ENCODE results near the gene HPCAL1. TPM values are rescaled to one million over a fixed set of nuclear protein-coding genes. Genes with fewer than 3 reads are reported as not detected.

Gene HPCAL1
- total and polyA plus RNA-seq, 10 of the 15 experiments (the other 5 are each of a cell fraction or from before 2014, with no cell fraction given) = 0.40 to 12.8 (median 7.9) TPM

DNA sequence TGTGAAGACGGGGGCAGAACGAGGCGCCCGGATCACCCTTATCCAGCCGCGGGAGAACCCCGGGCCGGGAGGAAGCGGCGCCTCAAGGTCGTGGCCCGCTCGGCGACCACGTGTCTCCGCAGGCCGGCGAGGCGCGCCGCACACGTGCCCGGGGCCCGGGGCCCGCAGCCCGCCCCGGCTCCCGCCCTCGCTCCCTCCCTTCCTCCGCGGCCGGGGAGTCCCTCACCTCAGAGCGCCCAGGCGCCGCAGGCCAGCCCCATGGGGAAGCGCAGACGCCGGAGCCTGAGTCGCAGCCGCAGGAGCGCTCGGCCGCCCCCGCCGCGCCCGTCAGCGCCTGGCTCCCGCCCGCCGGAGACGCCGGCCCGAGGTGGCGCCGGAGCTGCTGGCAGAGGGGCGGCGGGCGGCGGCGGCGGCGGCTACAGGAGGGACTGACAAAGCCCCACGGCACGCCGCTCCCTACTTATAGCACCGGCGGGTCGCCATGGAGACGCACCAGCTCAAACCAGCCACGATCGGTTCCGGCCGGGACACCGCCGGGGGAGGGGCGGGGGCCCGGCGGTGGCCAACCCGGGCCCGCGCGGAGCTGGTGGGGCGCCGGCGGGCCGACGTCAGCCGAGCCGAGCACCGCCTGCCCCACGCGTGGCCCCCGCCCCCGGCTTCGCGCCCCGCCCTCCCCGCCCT, 145.3 kb downstream of the HPCAL1 start, which contains the start of gene ODC1:
Gene ODC1 (minus strand): TSS at position 433 of the 681 bp plus-strand sequence. CDS start 3,295 bp downstream, outside the sequence.
- FAIRE-seq = no peak
- CTCF ChIA-PET = interaction anchor here (0.6 to 8.7 kb wide), 6 partner anchors 13 to 324 kb away, joined by 3 to 88 read pairs (median 14); no protein-coding TSS in a partner anchor
- H3K79me2 ChIP-seq (ENCODE audit: control insufficient read depth, insufficient read depth, low read length) = peaks cover 55% of the 10 kb centered on the region
- TF ChIP-seq, protein P1, sequence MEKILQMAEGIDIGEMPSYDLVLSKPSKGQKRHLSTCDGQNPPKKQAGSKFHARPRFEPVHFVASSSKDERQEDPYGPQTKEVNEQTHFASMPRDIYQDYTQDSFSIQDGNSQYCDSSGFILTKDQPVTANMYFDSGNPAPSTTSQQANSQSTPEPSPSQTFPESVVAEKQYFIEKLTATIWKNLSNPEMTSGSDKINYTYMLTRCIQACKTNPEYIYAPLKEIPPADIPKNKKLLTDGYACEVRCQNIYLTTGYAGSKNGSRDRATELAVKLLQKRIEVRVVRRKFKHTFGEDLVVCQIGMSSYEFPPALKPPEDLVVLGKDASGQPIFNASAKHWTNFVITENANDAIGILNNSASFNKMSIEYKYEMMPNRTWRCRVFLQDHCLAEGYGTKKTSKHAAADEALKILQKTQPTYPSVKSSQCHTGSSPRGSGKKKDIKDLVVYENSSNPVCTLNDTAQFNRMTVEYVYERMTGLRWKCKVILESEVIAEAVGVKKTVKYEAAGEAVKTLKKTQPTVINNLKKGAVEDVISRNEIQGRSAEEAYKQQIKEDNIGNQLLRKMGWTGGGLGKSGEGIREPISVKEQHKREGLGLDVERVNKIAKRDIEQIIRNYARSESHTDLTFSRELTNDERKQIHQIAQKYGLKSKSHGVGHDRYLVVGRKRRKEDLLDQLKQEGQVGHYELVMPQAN (conservative IDR thresholded peaks at IDR 0.05) = peak; percentile 97
- TF ChIP-seq SPI1 (IDR thresholded peaks at IDR 0.05; ENCODE audit: borderline replicate concordance, insufficient read depth, low read depth, low read length) (peak; percentile 34; the same call in 1 of the 2 replicates), IKZF2 (IDR thresholded peaks at IDR 0.05) (no peak), TCF7 (IDR thresholded peaks at IDR 0.05; ENCODE audit: borderline replicate concordance) (no peak), ZNF207 (IDR thresholded peaks at IDR 0.05; ENCODE audit: borderline replicate concordance) (0 out of 2 replicates have a peak, but pooled peaks have one; percentile 61), NR2C2 (IDR thresholded peaks at IDR 0.05; ENCODE audit: borderline replicate concordance, control insufficient read depth, insufficient read length, low read depth) (no peak), TCF3 (IDR thresholded peaks at IDR 0.05; ENCODE audit: borderline replicate concordance, insufficient read depth, low read depth, low read length) (peak; percentile 79; the same call in 1 of the 2 replicates), HDAC2 (IDR thresholded peaks at IDR 0.05) (no peak), ZZZ3 (IDR thresholded peaks at IDR 0.05; ENCODE audit: control insufficient read depth, insufficient read length, low read depth) (no peak), NR2C1 (IDR thresholded peaks at IDR 0.05) (peak; percentile 47)
- TF ChIP-seq, protein P2, sequence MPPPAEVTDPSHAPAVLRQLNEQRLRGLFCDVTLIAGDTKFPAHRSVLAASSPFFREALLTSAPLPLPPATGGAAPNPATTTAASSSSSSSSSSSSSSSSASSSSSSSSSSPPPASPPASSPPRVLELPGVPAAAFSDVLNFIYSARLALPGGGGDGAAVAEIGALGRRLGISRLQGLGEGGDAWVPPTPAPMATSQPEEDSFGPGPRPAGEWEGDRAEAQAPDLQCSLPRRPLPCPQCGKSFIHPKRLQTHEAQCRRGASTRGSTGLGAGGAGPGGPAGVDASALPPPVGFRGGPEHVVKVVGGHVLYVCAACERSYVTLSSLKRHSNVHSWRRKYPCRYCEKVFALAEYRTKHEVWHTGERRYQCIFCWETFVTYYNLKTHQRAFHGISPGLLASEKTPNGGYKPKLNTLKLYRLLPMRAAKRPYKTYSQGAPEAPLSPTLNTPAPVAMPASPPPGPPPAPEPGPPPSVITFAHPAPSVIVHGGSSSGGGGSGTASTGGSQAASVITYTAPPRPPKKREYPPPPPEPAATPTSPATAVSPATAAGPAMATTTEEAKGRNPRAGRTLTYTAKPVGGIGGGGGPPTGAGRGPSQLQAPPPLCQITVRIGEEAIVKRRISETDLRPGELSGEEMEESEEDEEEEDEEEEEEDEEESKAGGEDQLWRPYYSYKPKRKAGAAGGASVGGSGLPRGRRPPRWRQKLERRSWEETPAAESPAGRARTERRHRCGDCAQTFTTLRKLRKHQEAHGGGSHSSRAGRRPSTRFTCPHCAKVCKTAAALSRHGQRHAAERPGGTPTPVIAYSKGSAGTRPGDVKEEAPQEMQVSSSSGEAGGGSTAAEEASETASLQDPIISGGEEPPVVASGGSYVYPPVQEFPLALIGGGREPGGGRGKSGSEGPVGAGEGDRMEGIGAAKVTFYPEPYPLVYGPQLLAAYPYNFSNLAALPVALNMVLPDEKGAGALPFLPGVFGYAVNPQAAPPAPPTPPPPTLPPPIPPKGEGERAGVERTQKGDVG (CRISPR knock-in tag; IDR thresholded peaks at IDR 0.05) = no peak
- TF ChIP-seq, protein P3, sequence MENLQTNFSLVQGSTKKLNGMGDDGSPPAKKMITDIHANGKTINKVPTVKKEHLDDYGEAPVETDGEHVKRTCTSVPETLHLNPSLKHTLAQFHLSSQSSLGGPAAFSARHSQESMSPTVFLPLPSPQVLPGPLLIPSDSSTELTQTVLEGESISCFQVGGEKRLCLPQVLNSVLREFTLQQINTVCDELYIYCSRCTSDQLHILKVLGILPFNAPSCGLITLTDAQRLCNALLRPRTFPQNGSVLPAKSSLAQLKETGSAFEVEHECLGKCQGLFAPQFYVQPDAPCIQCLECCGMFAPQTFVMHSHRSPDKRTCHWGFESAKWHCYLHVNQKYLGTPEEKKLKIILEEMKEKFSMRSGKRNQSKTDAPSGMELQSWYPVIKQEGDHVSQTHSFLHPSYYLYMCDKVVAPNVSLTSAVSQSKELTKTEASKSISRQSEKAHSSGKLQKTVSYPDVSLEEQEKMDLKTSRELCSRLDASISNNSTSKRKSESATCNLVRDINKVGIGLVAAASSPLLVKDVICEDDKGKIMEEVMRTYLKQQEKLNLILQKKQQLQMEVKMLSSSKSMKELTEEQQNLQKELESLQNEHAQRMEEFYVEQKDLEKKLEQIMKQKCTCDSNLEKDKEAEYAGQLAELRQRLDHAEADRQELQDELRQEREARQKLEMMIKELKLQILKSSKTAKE (IDR thresholded peaks at IDR 0.05; ENCODE audit: low read depth, poor library complexity, severe bottlenecking) = no peak
- TF ChIP-seq, protein P4, sequence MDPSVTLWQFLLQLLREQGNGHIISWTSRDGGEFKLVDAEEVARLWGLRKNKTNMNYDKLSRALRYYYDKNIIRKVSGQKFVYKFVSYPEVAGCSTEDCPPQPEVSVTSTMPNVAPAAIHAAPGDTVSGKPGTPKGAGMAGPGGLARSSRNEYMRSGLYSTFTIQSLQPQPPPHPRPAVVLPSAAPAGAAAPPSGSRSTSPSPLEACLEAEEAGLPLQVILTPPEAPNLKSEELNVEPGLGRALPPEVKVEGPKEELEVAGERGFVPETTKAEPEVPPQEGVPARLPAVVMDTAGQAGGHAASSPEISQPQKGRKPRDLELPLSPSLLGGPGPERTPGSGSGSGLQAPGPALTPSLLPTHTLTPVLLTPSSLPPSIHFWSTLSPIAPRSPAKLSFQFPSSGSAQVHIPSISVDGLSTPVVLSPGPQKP (IDR thresholded peaks at IDR 0.05; ENCODE audit: low read depth, low read length) = no peak

More for the DNA sequence above, 145.3 kb downstream of the HPCAL1 start, which contains the start of gene ODC1:
- RAD21 ChIA-PET (ENCODE audit: unreplicated experiment) = interaction anchor here (0.6 to 7.0 kb wide), 17 partner anchors 14 to 605 kb away, joined by 3 to 115 read pairs (median 4); partner anchors contain the start of genes PDIA6 and TAF1B
- POLR2A ChIA-PET = interaction anchor here (0.5 to 4.4 kb wide), 13 partner anchors 9 to 895 kb away, joined by 3 to 60 read pairs (median 3); partner anchors contain the start of genes HPCAL1 and TAF1B
- 1% methylated on average over 46 of the region's 99 CpGs for WGBS (ENCODE audit: insufficient coverage, insufficient replicate concordance, low lambda C conversion rate, missing lambda C conversion rate)
- peak within 1 kb of the TSS; percentile 77 for H3K4me3 ChIP-seq
- SMC1A ChIA-PET (ENCODE audit: uncharacterized antibody, unreplicated experiment) = interaction anchor here (0.7 to 6.5 kb wide), 6 partner anchors 13 to 366 kb away, joined by 3 to 76 read pairs (median 8); no protein-coding TSS in a partner anchor
- H3K36me3 ChIP-seq (ENCODE audit: control insufficient read depth in 2 of 2, insufficient read depth in 2 of 2, low read length in 1 of 2) = peaks cover 6 to 17% of the 10 kb centered on the region in 2 experiments
- intact Hi-C loops (cut with micrococcal nuclease; ENCODE audit: unreplicated experiment) (loop anchor here (5.0 kb wide), 2 partner anchors 219 to 364 kb away; partner anchors contain the start of gene PDIA6), in situ Hi-C loops (cut with MboI) (no loop called here)
- no TSS peak for BruUV-seq (replicated peaks)
- H3K4me1 ChIP-seq (ENCODE audit: control insufficient read depth, insufficient read depth, low read length) = peaks cover 25% of the 10 kb centered on the region
- H3K27ac ChIP-seq (ENCODE audit: control insufficient read depth, insufficient read depth) = peak within 1 kb of the TSS; percentile 93
- no peaks in the 10 kb centered on the region for H3K27me3 ChIP-seq (replicated peaks in 1 of 2; ENCODE audit: control insufficient read depth in 2 of 2, insufficient read depth in 2 of 2, low read length in 1 of 2)
- H3K9ac ChIP-seq (ENCODE audit: control insufficient read depth, insufficient read depth, low read length) = peak within 1 kb of the TSS; percentile 95
- peak within 1 kb of the TSS; percentile 93 for H2AFZ ChIP-seq (ENCODE audit: control insufficient read depth, low read depth, low read length)
- H3K4me2 ChIP-seq (ENCODE audit: control insufficient read depth, insufficient read depth) = peak within 1 kb of the TSS; percentile 96
- H3K9me3 ChIP-seq (replicated peaks; ENCODE audit: control insufficient read depth, insufficient read depth, low read length) = no peaks in the 10 kb centered on the region
- ATAC-seq = peak; percentile 76
- peak; percentile 53 for DNase-seq (ENCODE audit: low read depth, low spot score)
- H4K20me1 ChIP-seq (ENCODE audit: control insufficient read depth, insufficient read depth) = peaks cover 8% of the 10 kb centered on the region; the same call in 1 of the 2 replicates
